Central memory CD8-positive, alpha-beta T cell (primary cell): ENCODE measurements around the gene IL10RB.

ENCODE experiments used
- ATAC-seq: fragments of 150-1000 bp; cut with Tn5 transposase; replicated peaks from 2 replicates; pipeline ENCODE4 v1.10.0; 2022; ENCODE audit warnings: mild to moderate bottlenecking, moderate FRiP score, moderate number of reproducible peaks; ENCODE audit not compliant: poor library complexity, severe bottlenecking; ENCODE audit errors: extremely low read depth
- DNase-seq, 2 donors: peaks; one replicate each; pipeline ENCODE4 v3.0.0; 2021; ENCODE audit warnings: low spot score in 2 of 2
- H3K27ac Mint-ChIP-seq: one replicate; pipeline ENCODE4 v1.8.0; 2022; ENCODE audit warnings: low read depth, mild to moderate bottlenecking, moderate library complexity, mixed read lengths
- H3K27me3 Mint-ChIP-seq: one replicate; pipeline ENCODE4 v1.8.0; 2022; ENCODE audit warnings: mixed read lengths
- H3K36me3 Mint-ChIP-seq: one replicate; pipeline ENCODE4 v1.8.0; 2022; ENCODE audit warnings: mild to moderate bottlenecking, moderate library complexity, mixed read lengths; ENCODE audit not compliant: insufficient read depth
- H3K4me1 Mint-ChIP-seq: one replicate; pipeline ENCODE4 v1.8.0; 2022; ENCODE audit warnings: mixed read lengths
- H3K4me3 Mint-ChIP-seq: one replicate; pipeline ENCODE4 v1.8.0; 2022; ENCODE audit warnings: mild to moderate bottlenecking, moderate library complexity, mixed read lengths
- H3K9me3 Mint-ChIP-seq: one replicate; pipeline ENCODE4 v1.8.0; 2022; ENCODE audit warnings: mixed read lengths

IL10RB gene

DNA sequence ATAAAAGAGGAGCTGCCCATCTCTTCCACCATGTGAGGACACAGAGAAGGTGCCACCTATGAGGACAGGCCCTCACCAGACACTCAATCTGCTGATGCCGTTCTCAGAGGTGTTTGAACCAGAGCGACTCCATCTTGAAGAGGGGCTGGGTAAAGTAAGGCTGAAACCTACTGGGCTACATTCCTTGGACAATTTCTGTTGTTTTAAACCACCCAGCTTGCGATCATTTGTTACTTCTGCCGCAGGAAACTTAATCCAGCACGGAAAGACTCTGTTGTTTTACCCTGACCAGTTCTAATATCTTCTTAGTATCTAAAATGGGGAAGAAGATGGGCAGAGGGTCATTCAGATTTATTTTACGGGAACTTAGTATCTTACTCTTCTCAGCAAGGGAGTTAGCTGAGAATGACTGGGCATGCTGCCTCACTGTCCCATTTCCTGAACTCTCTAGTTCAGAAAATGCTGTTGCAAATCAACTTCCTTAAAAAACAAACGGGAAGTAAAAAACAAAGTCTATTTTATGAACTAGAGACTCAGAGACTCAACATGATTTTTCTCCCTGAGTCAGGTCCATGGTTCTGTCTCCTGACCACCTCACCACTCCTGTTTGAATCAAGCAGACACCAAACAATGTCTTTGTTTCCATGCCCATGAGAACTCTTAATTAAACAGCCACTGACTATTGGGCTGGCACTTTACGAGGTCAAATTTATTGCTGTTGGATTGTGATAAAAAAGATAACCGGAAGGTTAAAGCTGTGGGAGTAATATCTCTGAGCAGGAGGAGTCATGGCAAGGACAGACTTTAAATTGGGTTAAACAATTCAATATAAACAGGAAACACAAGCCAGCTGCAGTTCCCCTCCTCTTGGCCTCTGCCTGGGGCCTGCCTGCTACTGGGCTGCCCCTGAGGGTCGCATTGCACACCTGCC is 34.8 kb downstream of the IL10RB start:
- Mint-ChIP-seq H3K4me3 (no peak overlapping the region), H3K36me3 (peaks cover 13% of the 10 kb centered on the region), H3K27ac (no peak overlapping the region), H3K4me1 (peaks cover 11% of the 10 kb centered on the region), H3K27me3 (no peaks in the 10 kb centered on the region), H3K9me3 (no peaks in the 10 kb centered on the region)
- DNase-seq (no peak), ATAC-seq (no peak)

DNA sequence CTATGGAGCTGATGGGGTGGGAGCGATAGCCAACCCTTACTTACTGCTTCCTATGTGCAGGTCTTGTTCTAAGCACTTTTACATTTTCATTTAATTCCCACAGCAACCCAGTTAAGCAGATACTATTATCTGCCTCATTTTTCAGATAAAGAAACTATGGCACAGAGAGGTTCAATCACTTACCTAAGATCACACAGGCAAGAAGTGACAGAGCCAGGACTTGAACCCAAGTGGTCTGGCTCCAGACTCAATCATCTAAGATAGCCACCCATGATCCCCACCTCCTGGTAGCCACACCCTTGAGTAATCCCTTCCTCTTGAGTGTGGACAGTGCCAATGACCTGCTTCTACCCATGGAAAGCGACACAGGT is 35.5 kb downstream of the IL10RB start:
- no peak for DNase-seq
- Mint-ChIP-seq H3K27ac (no peak overlapping the region), H3K27me3 (no peaks in the 10 kb centered on the region), H3K9me3 (no peaks in the 10 kb centered on the region), H3K4me1 (peaks cover 11% of the 10 kb centered on the region), H3K36me3 (peaks cover 8% of the 10 kb centered on the region), H3K4me3 (no peak overlapping the region)
- ATAC-seq, result no peak

- Mint-ChIP-seq H3K9me3 (no peaks in the 10 kb centered on the region), H3K27ac (no peak overlapping the region), H3K27me3 (no peaks in the 10 kb centered on the region), H3K36me3 (peaks cover 5% of the 10 kb centered on the region), H3K4me1 (peaks cover 13% of the 10 kb centered on the region), H3K4me3 (no peak overlapping the region)
- DNase-seq (no peak), ATAC-seq (no peak)
These were observed 35.9 kb downstream of the IL10RB start for GRCh38 chr21:33302055-33302454.

- no peak overlapping the region for H3K4me3 Mint-ChIP-seq
- no peak for DNase-seq
- ATAC-seq, result no peak
- H3K4me1 Mint-ChIP-seq, result peaks cover 15% of the 10 kb centered on the region
- H3K36me3 Mint-ChIP-seq, result peaks cover 4% of the 10 kb centered on the region
- no peaks in the 10 kb centered on the region for H3K9me3 Mint-ChIP-seq
- no peaks in the 10 kb centered on the region for H3K27me3 Mint-ChIP-seq
- no peak overlapping the region for H3K27ac Mint-ChIP-seq
These were observed 36.6 kb downstream of the IL10RB start for GRCh38 chr21:33302796-33303195.

DNA sequence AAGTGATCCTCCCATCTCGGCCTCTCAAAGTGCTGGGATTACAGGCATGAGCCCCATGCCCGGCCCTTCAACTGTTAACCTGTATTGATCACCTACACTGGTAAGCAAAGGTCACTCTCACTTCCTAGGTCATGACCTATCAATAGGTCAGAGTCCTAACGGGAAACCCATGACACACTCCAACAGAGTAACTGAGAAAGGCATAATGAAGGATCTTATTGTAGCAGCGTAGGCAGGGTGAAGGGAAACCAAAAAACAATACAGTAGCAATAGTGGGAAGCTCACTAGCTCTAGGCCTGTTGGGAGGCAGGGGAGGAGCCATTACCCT is 39.1 kb downstream of the IL10RB start:
- ATAC-seq, result no peak

DNA sequence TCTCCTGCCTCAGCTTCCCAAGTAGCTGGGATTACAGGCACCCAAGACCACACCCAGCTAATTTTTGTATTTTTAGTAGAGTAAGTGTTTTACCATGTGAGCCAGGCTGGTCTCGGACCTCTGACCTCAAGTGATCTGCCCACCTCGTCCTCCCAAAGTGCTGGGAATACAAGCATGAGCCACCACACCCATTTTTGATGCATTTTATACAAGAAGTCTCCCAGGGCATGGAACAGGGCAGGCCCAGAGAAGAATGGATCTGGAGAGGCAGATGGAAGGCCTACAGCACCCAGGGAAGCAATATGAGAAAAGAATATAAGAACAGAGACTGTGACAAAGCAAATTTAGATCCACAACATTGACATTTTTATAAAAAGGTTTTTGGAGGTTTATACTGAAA is 39.8 kb downstream of the IL10RB start:
- Mint-ChIP-seq H3K27ac (no peak overlapping the region), H3K4me1 (peaks cover 11% of the 10 kb centered on the region), H3K4me3 (no peak overlapping the region), H3K9me3 (no peaks in the 10 kb centered on the region), H3K36me3 (peaks cover 3% of the 10 kb centered on the region), H3K27me3 (no peaks in the 10 kb centered on the region)
- DNase-seq (no peak), ATAC-seq (no peak)

More for the DNA sequence above, 39.1 kb downstream of the IL10RB start:
- DNase-seq, result no peak
- Mint-ChIP-seq H3K4me3 (no peak overlapping the region), H3K36me3 (peaks cover 3% of the 10 kb centered on the region), H3K9me3 (no peaks in the 10 kb centered on the region), H3K27ac (no peak overlapping the region), H3K4me1 (peaks cover 11% of the 10 kb centered on the region), H3K27me3 (no peaks in the 10 kb centered on the region)

DNA sequence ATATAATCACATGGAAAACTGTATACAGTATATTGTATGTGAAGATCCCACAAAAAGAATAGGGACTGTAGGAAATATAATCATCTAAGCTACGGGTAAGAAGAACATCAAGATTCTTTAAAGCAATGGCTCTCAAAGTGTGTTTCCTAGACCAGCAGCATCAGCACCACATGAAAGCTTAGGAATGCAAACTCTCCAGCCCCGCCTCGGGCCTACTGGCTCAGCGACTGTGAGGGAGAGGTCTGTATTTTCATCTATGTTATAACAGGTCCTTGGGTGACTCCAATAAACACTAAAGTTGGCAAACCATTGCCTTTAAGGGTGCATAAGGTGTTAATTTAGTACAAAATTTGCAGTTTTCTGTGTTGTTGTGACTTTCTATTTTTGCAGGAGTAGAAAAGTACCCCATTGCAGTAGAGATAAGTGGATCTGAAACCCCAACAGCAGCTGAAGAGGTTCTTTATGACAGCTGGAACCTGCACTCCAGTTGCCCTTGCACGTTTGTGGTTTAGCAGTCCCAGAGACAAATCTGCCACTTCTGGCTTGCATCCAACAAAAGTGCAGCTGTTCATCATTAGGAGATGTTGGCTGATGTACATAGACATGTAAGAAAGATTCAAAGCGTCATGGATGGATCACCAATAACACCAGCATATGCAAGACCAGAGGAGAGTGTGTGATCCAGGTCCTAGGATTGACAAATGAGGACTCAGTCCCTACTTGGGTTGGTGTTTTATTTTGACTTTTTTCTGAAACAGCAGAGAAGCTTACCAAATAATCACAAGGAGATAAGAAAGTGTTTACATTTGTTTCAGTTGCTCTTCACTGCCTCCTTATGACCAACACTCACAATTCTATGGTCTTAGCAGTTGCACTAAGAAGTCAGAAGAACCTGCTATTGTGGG is 42.7 kb downstream of the IL10RB start:
- H3K36me3 Mint-ChIP-seq, result no peaks in the 10 kb centered on the region
- DNase-seq, result peak in 1 of 2 donors; percentile 14
- no peak overlapping the region for H3K4me3 Mint-ChIP-seq
- no peaks in the 10 kb centered on the region for H3K27me3 Mint-ChIP-seq
- no peaks in the 10 kb centered on the region for H3K9me3 Mint-ChIP-seq
- H3K27ac Mint-ChIP-seq, result no peak overlapping the region
- H3K4me1 Mint-ChIP-seq, result peaks cover 11% of the 10 kb centered on the region
- ATAC-seq, result peak; percentile 54

DNA sequence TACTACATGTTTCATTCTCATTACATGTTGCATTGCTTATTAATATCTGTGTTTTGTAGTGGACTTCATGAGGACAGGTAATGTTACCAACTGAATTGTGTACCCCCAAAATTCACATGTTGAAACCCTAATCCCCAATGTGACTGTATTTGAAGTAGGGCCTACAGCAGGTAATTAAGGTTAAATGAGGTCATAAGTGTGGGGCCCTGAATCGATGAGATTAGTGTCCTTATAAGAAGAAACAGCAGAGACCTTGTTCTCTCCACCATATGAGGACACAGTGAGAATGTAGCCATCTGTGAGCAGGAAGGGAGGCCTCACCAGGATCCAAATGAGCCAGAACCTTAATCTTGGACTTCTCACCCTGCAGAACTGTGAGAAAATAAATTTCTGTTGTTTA is 43.6 kb downstream of the IL10RB start:
- DNase-seq (no peak), ATAC-seq (no peak)
- Mint-ChIP-seq H3K4me1 (peaks cover 11% of the 10 kb centered on the region), H3K27ac (no peak overlapping the region), H3K36me3 (no peaks in the 10 kb centered on the region), H3K27me3 (peaks cover 6% of the 10 kb centered on the region), H3K4me3 (no peak overlapping the region), H3K9me3 (no peaks in the 10 kb centered on the region)

DNA sequence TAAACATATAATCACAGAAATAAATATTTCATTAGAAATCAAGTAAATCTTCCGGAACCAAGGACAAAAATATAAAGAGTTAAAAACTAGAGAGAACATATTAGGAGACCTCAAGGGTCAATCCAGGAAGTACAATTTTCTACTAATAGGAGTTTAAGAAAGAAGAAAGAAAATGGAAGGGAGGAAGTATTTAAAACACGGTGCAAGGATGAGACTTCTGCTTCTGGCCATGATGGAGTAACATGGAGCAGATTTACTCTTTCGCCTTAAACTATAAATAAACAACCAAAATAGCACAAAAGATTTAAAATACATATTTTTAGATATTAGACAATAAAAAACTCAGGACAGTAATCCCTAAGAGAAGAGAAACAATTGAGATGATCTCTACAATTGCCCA is 46.0 kb downstream of the IL10RB start:
- Mint-ChIP-seq H3K27ac (no peak overlapping the region), H3K36me3 (no peaks in the 10 kb centered on the region), H3K4me3 (no peak overlapping the region), H3K27me3 (peaks cover 21% of the 10 kb centered on the region), H3K9me3 (no peaks in the 10 kb centered on the region), H3K4me1 (peaks cover 8% of the 10 kb centered on the region)
- DNase-seq (no peak), ATAC-seq (no peak)

DNA sequence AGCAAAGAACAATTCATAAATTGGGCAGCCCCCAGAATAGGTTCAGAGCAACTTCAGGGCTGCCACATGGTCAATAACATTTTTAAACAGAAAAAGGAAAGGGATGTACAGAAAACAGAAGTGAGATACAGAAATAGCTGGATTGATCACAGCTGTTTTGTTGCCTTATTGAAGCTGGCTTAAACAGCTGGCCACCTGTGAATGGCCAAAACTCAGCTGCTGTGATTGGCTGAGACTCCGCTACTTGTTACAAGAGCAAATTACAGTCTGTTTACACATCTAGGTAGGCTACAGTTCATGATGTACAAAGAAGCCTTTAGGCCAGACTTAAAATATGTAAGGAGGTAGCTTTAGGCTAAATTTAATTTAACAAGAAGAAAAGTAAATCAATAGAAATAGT is 47.0 kb downstream of the IL10RB start:
- Mint-ChIP-seq H3K4me3 (no peak overlapping the region), H3K27me3 (peaks cover 31% of the 10 kb centered on the region), H3K36me3 (no peaks in the 10 kb centered on the region), H3K9me3 (no peaks in the 10 kb centered on the region), H3K27ac (no peak overlapping the region), H3K4me1 (peaks cover 7% of the 10 kb centered on the region)
- DNase-seq, result no peak
- ATAC-seq, result no peak

DNA sequence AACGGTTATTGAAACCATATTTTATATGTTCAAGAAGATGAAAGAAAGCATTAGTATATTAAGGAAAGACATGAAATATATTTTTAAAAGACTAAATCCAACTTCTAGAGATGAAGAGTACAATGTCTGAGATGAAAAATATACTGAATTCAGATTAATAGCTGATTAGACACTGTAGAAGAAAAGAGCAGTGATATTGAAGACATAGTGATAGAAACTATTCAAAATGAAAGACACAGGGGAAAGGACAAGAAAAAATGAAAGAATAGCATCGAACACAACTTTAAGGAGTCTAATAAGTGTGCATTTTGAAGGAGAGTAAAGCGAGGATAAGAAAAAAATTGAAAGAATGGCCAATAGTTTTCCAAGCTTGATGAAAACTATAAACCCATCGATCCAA is 47.4 kb downstream of the IL10RB start:
- ATAC-seq, result no peak
- H3K36me3 Mint-ChIP-seq, result no peaks in the 10 kb centered on the region
- no peak for DNase-seq
- no peak overlapping the region for H3K27ac Mint-ChIP-seq
- H3K4me1 Mint-ChIP-seq, result peaks cover 7% of the 10 kb centered on the region
- no peaks in the 10 kb centered on the region for H3K9me3 Mint-ChIP-seq
- no peak overlapping the region for H3K4me3 Mint-ChIP-seq
- H3K27me3 Mint-ChIP-seq, result peaks cover 36% of the 10 kb centered on the region

GRCh38 chr21:33314111-33314510 is 47.9 kb downstream of the IL10RB start:
- no peak overlapping the region for H3K27ac Mint-ChIP-seq
- peaks cover 2% of the 10 kb centered on the region for H3K4me1 Mint-ChIP-seq
- H3K36me3 Mint-ChIP-seq, result no peaks in the 10 kb centered on the region
- ATAC-seq, result no peak
- peaks cover 39% of the 10 kb centered on the region for H3K27me3 Mint-ChIP-seq
- no peaks in the 10 kb centered on the region for H3K9me3 Mint-ChIP-seq
- no peak for DNase-seq
- H3K4me3 Mint-ChIP-seq, result no peak overlapping the region
